Stimulated activated CD4-positive, alpha-beta T cell treated with anti-CD3 and anti-CD28 coated beads, Interleukin-1b, Interleukin-23, amount 100 ng/mL, for 48 hours (primary cell): ENCODE results near the gene PPOX.
A peak's percentile ranks its signal among the peaks of the same experiment; 100 is the strongest.

Source experiments
- DNase-seq: peaks from one replicate; pipeline ENCODE4 v3.0.0-alpha.2; 2020

The PPOX gene

DNA sequence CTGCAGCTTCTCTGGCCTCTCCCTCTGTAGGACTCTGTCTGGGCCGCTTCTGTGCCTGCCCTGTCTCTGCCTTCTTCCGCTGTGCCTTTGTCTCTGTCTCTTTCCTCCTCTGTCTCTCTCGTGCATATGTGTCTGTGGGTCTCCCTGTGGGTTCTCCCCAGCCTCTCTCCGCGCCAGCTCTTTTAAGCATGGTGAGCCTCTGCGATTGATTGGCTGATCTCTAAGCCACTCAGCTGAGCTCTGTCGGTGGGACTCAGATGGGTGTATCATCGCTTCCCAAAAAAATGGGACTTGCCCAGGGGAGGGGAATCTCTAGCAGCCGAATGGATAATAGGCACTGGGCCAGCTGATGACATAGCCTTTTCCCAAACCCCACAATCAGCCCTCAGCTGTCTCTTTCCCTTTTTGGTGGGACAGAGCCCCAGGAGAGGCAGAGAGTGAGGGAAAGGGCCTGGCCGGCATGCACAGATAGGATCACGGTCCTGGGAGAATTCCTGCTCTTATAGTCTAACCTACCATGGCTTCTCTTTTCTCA, 32.7 kb downstream of the PPOX start, which contains the start of gene ADAMTS4:
Gene ADAMTS4 (minus strand): TSS at position 158 of the 535 bp plus-strand sequence. CDS start 427 bp downstream, outside the sequence.
- DNase-seq = no peak

DNA sequence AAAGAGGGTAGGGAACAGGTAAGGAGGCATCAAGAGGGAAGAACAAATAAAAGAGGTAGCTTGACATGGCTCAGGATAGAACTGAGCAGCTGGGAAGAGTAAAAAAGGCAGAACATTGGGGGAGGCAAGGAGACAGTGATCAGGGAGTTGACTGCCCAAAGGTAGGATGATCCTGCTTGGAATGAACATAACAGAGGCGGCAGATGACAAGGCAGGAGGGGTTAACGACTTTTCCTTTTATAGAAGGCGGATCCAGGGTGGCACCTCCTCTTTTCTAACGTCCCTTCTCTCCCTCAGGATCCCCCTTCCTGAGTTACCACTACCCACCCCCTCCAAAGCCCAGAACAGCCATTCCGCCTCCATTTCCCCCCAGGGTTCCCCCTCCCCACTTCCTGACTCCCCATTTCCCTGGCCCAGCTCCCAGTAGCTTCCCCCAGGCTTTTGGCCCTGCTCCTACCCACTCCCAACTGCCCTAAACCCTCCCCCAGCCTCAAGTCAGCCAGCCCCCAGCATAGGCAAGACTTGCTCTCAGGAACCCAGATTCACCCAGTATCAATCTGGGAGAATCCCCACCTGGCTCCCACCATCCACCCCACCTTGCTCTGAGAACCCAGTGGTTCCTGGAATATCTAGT, 33.4 kb downstream of the PPOX start:
- no peak for DNase-seq

- DNase-seq = no peak
These were observed 34.3 kb downstream of the PPOX start for GRCh38 chr1:161200421-161200991.

DNA sequence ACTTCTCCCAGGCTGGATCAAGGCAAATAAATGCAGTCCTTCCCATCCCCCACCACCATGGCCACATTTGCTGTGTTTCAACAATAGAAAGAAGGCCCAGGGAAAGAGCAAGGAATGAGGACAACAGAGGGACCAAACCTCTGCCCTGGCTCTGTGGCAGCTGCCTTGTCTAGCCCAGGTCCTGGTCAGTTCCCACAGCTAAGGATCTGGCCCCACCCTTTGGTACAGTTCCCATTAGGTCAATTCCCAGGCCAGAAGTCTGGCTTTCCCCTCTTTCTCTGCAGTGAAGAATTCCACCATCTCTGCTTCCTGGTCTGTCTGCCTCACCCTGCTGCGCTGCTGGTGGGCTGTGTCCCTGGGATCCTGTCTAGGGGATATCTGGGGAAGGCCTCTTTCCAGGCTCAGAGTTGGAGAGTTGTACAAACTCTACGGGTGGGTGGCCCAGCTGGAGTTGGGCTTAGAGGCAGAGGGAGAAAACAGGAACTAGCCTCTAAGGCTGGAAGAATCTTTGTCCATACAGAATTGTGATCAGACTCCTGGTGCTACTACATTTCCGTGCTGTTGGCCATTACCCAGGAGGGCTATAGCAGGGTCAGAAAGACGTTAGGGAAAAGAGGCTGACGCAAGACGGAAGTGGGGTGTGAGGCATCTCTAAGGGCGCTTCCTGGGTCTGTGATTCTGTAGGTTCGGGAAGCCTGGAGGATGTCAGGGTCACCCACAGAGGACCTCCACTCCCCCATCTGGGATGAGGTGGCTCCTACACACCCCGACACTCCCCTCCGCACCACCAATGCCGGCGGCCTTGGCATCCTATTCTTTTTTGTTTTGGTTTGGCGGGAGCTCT, 35.0 kb downstream of the PPOX start:
- no peak for DNase-seq

DNA sequence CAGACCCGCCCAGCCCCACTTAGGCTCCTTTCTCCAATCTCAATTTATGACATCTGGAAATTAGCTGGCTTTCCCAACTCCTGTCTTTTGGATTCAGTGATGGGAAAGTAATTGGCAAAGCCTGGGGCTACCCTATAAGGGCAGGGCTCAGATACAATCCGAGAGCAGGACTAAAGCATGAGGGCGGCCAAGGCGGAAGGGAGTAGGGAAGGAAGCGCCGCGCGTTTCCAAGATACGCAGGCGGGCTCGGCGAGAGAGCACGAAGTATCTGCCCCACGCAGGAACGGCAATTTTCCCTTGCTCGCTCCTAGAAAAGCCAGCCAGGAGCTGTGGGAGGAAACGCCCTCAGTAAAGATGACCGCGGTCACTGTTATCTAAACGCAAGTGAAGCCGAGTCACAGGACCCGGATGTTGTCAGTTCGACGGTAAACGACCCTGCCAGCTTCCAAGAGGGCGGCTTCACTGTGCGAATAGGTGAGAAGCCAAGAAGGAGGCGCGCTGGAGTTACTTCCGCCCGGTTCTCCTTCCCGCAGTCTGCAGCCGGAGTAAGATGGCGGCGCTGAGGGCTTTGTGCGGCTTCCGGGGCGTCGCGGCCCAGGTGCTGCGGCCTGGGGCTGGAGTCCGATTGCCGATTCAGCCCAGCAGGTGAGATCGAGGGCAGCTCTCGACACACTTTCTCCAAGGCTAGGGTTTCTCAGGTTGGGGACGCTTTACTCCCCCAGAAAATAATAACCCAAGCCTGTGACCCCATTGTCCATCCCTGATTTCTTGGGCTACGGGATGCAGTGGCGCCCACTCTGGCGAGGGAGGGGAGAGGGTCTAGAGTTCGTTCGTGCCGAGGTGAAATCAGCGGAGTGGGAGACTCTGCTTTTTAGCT, 35.8 kb downstream of the PPOX start, which contains the start of gene NDUFS2:
Gene NDUFS2 (plus strand): TSS at position 532 of the 877 bp plus-strand sequence. CDS start 19 bp downstream, at position 551.
- DNase-seq = peak; percentile 97

GRCh38 chr1:161206411-161207140, 40.4 kb downstream of the PPOX start:
- DNase-seq = no peak

- DNase-seq = no peak
These were observed 40.9 kb downstream of the PPOX start for GRCh38 chr1:161207173-161207572.

GRCh38 chr1:161209790-161210409, 43.7 kb downstream of the PPOX start:
- peak; percentile 76 for DNase-seq

- no peak for DNase-seq
These were observed 48.1 kb downstream of the PPOX start for GRCh38 chr1:161214369-161214768.

GRCh38 chr1:161215076-161215475, 48.9 kb downstream of the PPOX start, which contains the start of gene FCER1G:
Gene FCER1G (plus strand): TSS chr1:161215295. CDS start chr1:161215322, 27 bp downstream.
- no peak for DNase-seq

DNA sequence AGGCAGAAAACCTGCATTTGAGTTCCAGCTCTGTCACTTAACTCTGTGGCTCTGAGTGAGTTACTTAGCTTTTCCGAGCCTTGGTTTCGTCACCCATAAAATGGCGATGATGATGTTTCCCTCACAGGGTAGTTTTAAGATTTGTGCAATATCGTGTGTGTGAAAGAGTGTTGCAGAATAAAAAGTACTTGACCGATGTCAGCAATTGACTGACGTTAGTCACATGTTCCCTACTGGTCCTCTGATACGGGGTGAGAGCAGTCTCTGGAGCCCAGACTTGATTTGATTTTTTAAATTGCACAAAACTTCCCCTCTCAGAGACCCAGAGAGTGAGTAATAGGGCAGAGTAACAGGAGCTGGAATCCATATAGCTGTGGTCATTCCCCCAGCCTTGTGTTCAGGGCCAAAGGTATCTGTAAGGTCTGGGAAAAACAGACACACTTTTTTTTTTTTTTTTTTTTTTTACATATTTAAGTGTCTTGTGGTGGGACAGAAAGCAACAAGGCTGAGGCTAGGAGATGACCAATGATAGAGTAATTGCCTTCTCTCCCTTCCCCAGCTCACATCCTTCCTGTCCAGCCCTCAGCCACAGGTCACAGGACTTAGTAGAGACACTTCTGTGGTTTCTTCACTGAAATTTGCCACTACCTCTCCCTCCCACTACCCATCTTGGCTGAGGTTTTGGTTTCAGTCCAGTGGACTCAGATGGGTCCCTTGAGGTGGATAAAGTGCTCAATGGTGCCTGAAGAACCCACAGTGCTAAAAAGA, 50.9 kb downstream of the PPOX start:
- DNase-seq = no peak

DNA sequence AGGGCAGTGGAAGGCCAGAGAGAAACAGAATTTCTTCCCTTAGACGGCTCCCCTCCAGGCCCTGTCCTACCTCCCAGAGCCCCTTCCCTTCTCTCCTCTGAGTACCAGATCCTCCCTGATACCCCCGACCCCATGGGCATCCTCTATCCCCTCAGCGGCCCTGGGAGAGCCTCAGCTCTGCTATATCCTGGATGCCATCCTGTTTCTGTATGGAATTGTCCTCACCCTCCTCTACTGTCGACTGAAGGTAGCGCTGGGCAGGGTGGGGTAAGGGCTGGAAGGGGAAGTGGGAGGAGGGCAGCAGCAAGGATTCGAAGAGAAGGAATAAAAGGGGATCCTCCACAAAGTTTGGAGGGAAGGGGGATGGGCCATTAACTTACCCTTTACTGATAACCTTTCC, 51.6 kb downstream of the PPOX start:
- DNase-seq = no peak

GRCh38 chr1:161218301-161219077, 52.3 kb downstream of the PPOX start:
- no peak for DNase-seq

GRCh38 chr1:161219078-161219892, 53.1 kb downstream of the PPOX start:
- DNase-seq = no peak

DNA sequence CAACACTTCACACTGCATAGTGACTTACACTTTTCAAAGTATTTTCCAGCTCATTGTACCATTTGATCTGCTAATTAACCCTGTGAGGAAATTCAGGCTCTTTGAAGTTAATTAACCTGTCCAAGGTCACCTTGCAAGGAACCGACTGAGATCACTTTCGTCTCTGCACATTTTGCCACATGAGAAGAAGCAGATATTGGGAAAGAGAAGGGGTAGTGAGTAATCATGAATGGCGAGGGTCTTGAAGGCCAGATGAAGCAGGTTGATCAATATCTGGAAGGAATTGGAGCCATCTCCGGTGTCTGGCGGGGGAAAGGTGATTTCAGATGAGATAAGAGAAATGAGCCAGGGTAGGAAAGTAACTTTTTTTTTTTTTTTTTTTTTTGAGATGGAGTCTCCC, 53.8 kb downstream of the PPOX start:
- no peak for DNase-seq
